NOMO-1 treated with dmso at 0.1 percent for 144 hours (cell line): ENCODE results near the gene ZSWIM4.
"Not testable (repeated sequence)": the region's sequence is repeated elsewhere in the genome, so short reads cannot be mapped to it uniquely, and the experiment has no call there.

Source experiments
- DNase-seq: peaks from one replicate; lab custom pipeline; 2025; ENCODE audit not compliant: unreplicated experiment; lab: John Stamatoyannopoulos, UW

The ZSWIM4 gene

GRCh38 chr19:13794757-13795589 lies at the start of gene ZSWIM4:
Gene ZSWIM4, plus strand, starts transcription at chr19:13795443. Its CDS starts 206 bp downstream, at chr19:13795649.
- peak; percentile 97 for DNase-seq

GRCh38 chr19:13747098-13747453 lies 48.2 kb upstream of the ZSWIM4 start:
- DNase-seq, result no peak

GRCh38 chr19:13748169-13748828 lies 46.9 kb upstream of the ZSWIM4 start:
- DNase-seq, result no peak

GRCh38 chr19:13751436-13751835 lies 43.8 kb upstream of the ZSWIM4 start:
- no peak for DNase-seq

GRCh38 chr19:13753622-13754021 lies 41.6 kb upstream of the ZSWIM4 start:
- not testable (repeated sequence) for DNase-seq

GRCh38 chr19:13756210-13756609 lies 39.0 kb upstream of the ZSWIM4 start:
- no peak for DNase-seq

GRCh38 chr19:13757805-13758772 lies 37.2 kb upstream of the ZSWIM4 start:
- no peak for DNase-seq

GRCh38 chr19:13758795-13759194 lies 36.4 kb upstream of the ZSWIM4 start:
- DNase-seq, result no peak

- no peak for DNase-seq
Measured at GRCh38 chr19:13761423-13761822, 33.8 kb upstream of the ZSWIM4 start.

- DNase-seq, result no peak
Measured at GRCh38 chr19:13762635-13763235, 32.5 kb upstream of the ZSWIM4 start.

GRCh38 chr19:13763265-13763664 lies 32.0 kb upstream of the ZSWIM4 start:
- DNase-seq, result no peak

GRCh38 chr19:13764101-13764807 lies 31.0 kb upstream of the ZSWIM4 start, which contains the start of gene MRI1:
Gene MRI1, plus strand, starts transcription at chr19:13764522. Its CDS starts 67 bp downstream, at chr19:13764589.
- DNase-seq, result peak; percentile 26

GRCh38 chr19:13764821-13765394 lies 30.3 kb upstream of the ZSWIM4 start:
- DNase-seq, result no peak

- DNase-seq, result no peak
Measured at GRCh38 chr19:13765395-13766094, 29.7 kb upstream of the ZSWIM4 start.

GRCh38 chr19:13766095-13766481 lies 29.2 kb upstream of the ZSWIM4 start:
- DNase-seq, result no peak

- DNase-seq, result no peak
Measured at GRCh38 chr19:13768510-13768909, 26.7 kb upstream of the ZSWIM4 start.

GRCh38 chr19:13770013-13770635 lies 25.1 kb upstream of the ZSWIM4 start:
- no peak for DNase-seq
